Spinal cord (tissue), 10 donors: ENCODE results near the gene BCR. TPM values are rescaled to one million over a fixed set of nuclear protein-coding genes. Genes with fewer than 3 reads are reported as not detected.

ENCODE experiments used
- DNase-seq, 6 donors: peaks; one replicate each; pipeline versions ENCODE4 v3.0.0 to v3.0.0-alpha.2; 2013 to 2015; ENCODE audit warnings: low spot score in 6 of 6, low read depth in 4 of 6
- H3K27ac ChIP-seq: one replicate; pipeline ENCODE4 v1.5.1; 2013; ENCODE audit warnings: low read depth, low read length, control low read depth
- H3K27me3 ChIP-seq: one replicate; pipeline ENCODE4 v1.6.1; 2013; ENCODE audit warnings: low read length; ENCODE audit not compliant: control insufficient read depth, insufficient read depth
- H3K36me3 ChIP-seq: one replicate; pipeline ENCODE4 v1.6.1; 2013; ENCODE audit warnings: low read length; ENCODE audit not compliant: control insufficient read depth, insufficient read depth
- H3K4me1 ChIP-seq: one replicate; pipeline ENCODE4 v1.6.1; 2013; ENCODE audit warnings: low read length; ENCODE audit not compliant: control insufficient read depth, insufficient read depth
- H3K4me3 ChIP-seq: one replicate; pipeline ENCODE4 v1.5.1; 2013; ENCODE audit warnings: low read depth, low read length, control low read depth
- H3K9me3 ChIP-seq: one replicate; pipeline ENCODE4 v1.6.1; 2013; ENCODE audit warnings: low read length; ENCODE audit not compliant: control insufficient read depth, insufficient read depth
- WGBS: methylation state at CpG from one replicate; pipeline ENCODE4 v1.1.5; 2013; ENCODE audit warnings: missing lambda C conversion rate; ENCODE audit not compliant: insufficient coverage; 5-methylcytosine and 5-hydroxymethylcytosine counted together
- polyA plus RNA-seq, 2 donors: library from polyadenylated mRNA; unstranded; fragments of 120-200 nt; gene quantifications; one replicate each; pipeline ENCODE4 v1.2.1, GENCODE V29; 2013; ENCODE audit not compliant: insufficient read length in 2 of 2
- total RNA-seq, 2 donors: library from RNA; depleted of rRNA in 1 of 2; stranded (reverse); fragments of 120-200 nt in 1 of 2; fragments of >200 nt in 1 of 2; gene quantifications; one replicate each; pipeline versions ENCODE4 v1.2.3 to v1.2.4, GENCODE V29; 2013 to 2014
- donor health status: healthy.

BCR gene
- total and polyA plus RNA-seq, 4 donors: 30.4 to 88.1 (median 69.6) TPM

DNA sequence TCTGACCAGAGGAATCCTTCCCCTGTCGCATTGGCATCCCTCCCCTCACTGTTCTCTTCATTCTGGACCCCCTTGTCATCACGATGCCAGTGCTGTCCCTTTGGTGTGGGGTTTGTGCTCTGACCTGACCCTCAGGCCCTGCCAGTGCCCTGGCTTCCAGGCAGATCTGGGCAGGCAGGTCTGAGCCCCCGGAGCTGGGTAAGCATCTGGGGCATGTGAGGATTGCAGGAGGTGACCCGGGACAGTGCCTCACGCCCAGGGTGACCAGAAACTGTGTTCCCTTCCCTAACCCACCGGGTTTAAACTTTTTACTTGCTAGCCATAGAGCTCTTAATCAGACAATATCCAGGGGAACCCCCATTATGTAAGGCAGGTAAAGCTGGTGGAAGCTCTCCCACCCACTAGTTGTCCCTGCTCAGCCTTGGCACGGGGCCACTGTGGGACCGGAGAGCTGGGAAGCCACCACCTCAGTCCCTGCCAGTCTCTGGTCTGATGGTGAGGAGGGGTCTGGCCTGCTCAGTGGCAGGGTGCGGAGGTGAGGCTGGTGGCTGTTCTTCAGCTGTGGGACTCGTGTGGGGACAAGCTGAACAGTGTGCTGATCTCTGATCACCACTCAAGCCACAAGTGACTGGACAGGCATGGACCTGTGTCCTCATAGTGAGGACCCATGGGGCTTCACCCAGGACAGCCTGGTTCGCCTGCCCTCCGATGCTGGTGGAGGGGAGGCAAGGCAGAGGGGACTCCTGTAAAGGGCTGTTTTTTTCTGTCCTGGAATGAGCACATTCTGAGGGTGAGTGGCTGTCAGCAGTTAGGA, 38.0 kb downstream of the BCR start:
- Histone ChIP-seq H3K9me3 (no peaks in the 10 kb centered on the region), H3K27me3 (no peaks in the 10 kb centered on the region), H3K4me3 (no peak overlapping the region), H3K27ac (no peak overlapping the region), H3K36me3 (peaks cover 3% of the 10 kb centered on the region), H3K4me1 (peaks cover 58% of the 10 kb centered on the region)
- DNase-seq: no peak
- WGBS: 69% methylated on average over 6 of the region's 12 CpGs

DNA sequence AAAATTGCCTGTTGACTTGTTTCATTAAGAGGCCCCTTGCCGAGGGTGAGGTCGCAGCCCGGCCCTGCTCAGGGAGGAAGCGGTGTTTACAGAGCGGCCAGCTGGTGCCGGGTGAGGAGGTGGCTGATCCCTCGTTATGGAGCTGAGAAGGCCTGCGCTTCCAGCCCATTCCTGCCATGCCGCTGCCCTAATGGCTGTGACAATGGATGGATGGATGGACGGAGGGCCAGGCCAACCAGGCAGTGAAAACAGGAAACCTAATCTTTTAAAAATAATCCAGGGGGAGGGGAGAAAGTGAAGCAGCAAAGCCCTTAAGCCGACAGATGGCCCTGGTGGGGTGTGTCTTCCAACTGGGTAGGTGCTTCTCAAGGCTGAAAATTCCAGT, 38.5 kb downstream of the BCR start:
- H3K36me3 ChIP-seq: peaks cover 3% of the 10 kb centered on the region
- peak in 2 of 6 donors; percentile 47 to 61 for DNase-seq
- H3K4me3 ChIP-seq: no peak overlapping the region
- H3K27ac ChIP-seq: no peak overlapping the region
- no peaks in the 10 kb centered on the region for H3K9me3 ChIP-seq
- 21% methylated on average over 11 of the region's 11 CpGs for WGBS
- peaks cover 60% of the 10 kb centered on the region for H3K4me1 ChIP-seq
- H3K27me3 ChIP-seq: no peaks in the 10 kb centered on the region

DNA sequence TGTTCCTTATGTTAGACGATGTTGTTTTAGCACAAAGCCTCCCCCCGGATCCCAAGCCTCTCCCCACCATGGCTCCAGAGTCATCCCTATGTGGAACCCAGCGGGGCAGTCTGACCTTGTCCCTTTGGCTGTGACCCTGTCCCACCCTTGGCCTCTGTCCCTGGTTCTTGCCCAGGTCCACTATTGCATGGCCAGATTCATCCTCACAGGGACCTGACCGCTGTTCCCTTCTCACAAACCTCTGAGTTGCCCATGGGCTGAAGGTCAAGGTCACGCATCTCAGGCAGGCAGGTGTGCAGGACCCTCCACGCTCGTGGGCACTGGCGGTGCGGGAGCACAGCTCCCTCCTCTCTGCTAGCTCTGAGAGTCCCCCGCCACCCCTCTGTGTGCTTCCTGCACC, 39.0 kb downstream of the BCR start:
- Histone ChIP-seq H3K4me1 (peaks cover 62% of the 10 kb centered on the region), H3K4me3 (no peak overlapping the region), H3K9me3 (no peaks in the 10 kb centered on the region), H3K27ac (no peak overlapping the region), H3K36me3 (peaks cover 3% of the 10 kb centered on the region), H3K27me3 (no peaks in the 10 kb centered on the region)
- no peak for DNase-seq
- 77% methylated on average over 9 of the region's 10 CpGs for WGBS

DNA sequence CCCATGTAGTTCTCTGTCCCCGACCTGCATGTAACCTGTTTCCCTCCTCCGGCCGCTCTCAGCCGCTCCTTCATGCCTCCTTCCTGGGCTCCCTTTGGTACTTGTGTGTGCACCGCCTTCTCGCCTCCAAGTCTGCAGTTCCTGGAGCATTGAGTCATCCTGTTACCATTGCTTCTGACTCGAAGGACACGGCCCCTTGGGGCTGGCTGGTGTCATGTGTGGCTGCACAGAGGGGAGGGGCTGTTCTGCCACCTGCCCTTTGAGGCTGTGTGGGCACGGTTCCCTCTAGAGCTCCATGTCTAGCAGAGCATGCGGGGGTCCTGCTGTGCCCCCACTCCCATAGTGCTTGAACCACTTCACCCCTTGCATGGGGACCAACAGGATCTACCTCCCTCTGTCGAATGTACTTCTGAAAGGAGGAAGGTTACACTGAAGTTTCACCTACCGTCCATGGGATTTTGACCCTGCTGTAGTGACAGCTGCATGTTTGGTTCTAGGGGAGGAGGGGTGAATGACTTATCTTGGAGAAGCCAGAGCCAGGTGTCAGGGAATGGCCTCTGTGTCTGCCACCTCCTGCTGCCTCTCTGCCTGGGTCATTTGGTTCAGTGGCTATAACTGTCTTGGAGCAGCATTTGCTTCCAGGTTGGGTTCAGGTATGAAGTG, 39.6 kb downstream of the BCR start:
- H3K27me3 ChIP-seq: no peaks in the 10 kb centered on the region
- H3K36me3 ChIP-seq: peaks cover 3% of the 10 kb centered on the region
- WGBS: 70% methylated on average over 7 of the region's 12 CpGs
- H3K9me3 ChIP-seq: no peaks in the 10 kb centered on the region
- no peak overlapping the region for H3K27ac ChIP-seq
- H3K4me1 ChIP-seq: peaks cover 67% of the 10 kb centered on the region
- H3K4me3 ChIP-seq: no peak overlapping the region
- no peak for DNase-seq

DNA sequence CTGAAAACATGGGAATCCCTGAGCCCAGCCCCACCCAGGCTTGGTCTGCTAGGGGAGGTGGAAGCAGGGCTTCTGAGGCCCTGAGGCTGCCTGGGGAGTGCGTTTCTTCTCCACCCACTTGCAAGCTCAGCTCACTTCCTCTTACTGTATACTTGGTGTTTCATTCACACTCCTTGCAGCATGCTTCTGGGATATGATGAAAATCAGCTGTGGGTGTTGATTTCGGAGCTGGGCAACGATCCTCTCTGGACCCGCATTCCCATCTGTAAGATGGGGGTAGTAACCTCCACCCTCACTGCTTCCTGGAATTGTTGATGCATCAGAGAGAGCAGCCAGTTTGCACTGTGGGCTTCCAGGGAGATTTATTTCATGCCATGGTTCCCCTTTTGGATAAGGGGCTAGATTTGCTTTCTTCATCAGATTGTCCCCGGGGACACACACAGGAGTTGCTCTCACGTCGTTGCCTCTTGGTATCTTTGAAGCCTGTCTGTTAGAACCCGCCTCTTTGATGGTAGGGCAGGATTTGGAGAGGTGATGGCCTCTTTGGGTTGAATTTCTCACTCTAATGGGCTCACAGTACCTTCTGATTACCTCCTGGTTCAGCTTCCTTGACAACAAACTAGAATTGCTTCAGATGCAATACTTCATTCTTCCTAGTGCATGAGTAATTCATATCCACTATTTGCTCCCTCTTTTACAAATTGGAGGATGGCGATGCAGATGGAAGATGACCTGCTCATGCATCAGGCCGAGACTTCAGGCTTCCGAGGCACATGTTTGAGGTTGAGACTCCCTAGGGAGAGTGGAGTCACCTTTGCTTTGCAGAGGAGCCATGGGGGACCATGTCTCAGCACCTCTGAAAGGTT, 40.4 kb downstream of the BCR start:
- WGBS: 79% methylated on average over 5 of the region's 11 CpGs
- no peak overlapping the region for H3K27ac ChIP-seq
- H3K27me3 ChIP-seq: no peaks in the 10 kb centered on the region
- H3K4me3 ChIP-seq: no peak overlapping the region
- peaks cover 3% of the 10 kb centered on the region for H3K36me3 ChIP-seq
- H3K9me3 ChIP-seq: no peaks in the 10 kb centered on the region
- peaks cover 75% of the 10 kb centered on the region for H3K4me1 ChIP-seq
- no peak for DNase-seq

DNA sequence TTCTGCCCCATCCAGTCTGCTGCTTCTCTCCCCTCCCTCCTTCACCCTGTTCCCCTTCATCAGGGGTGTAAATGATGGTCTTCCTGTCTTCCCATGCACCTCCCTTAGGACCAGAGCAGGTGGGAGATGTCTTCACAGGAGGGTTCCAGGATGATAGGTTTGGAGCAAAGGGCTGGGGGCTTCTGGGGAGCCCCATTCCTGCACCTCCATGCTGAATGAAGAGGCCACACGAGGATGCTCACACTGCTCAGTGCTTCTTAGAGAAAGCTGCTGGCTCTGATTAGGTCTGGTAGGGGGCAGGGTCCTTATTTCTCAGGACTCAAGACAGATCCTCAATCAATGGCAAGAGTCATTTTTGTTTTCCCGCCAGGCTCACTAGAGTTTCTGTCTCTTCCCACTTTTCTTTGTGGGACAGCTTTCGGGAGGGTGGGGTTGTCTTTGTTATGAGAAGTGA, 41.1 kb downstream of the BCR start:
- peaks cover 3% of the 10 kb centered on the region for H3K36me3 ChIP-seq
- no peak overlapping the region for H3K27ac ChIP-seq
- 100% methylated on average over 1 of the region's 3 CpGs for WGBS
- no peak overlapping the region for H3K4me3 ChIP-seq
- H3K4me1 ChIP-seq: peaks cover 78% of the 10 kb centered on the region
- no peaks in the 10 kb centered on the region for H3K27me3 ChIP-seq
- no peak for DNase-seq
- H3K9me3 ChIP-seq: no peaks in the 10 kb centered on the region

GRCh38 chr22:23222033-23222792, 41.9 kb downstream of the BCR start:
- H3K4me1 ChIP-seq: peaks cover 79% of the 10 kb centered on the region
- no peak overlapping the region for H3K27ac ChIP-seq
- WGBS: 93% methylated on average over 11 of the region's 11 CpGs
- no peaks in the 10 kb centered on the region for H3K27me3 ChIP-seq
- H3K4me3 ChIP-seq: no peak overlapping the region
- DNase-seq: no peak
- peaks cover 3% of the 10 kb centered on the region for H3K36me3 ChIP-seq
- H3K9me3 ChIP-seq: no peaks in the 10 kb centered on the region

DNA sequence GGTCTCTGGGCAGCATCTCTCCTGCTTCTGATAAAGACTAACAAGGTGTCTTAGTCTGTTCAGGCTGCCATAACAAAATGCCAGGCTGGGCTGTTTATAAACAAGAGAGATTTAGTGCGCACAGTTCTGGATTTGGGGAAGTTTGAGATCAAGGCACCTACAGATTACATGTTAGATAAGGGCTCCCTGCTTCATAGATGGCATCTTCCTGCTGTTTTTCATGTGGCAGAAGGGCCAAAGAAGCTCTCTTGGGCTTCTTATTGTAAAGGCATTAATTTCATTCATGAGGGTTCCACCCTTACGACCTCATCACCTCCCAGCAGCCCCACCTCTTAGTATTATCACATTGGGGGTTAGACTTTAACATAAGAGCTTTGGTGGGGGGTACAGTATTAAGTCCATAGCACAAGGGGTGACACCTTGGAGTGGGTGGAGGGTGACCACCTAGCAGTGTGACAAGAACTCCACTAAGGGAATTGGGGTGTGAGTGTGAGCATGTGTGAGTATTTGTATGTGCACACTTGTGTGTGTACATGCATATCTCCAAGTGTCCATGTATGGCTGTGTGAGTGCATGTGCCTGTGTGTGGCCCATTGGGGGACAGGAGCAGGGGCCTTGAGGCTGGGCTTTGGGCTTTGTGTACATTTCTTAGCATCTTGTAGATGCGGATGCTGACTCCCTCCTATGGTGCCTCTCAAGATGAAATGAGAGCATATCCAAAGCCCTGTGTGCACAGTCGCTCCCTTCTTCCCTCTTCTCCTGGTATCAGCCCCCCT, 42.7 kb downstream of the BCR start:
- H3K27ac ChIP-seq: no peak overlapping the region
- peaks cover 2% of the 10 kb centered on the region for H3K9me3 ChIP-seq
- DNase-seq: no peak
- WGBS: 71% methylated on average over 3 of the region's 4 CpGs
- H3K27me3 ChIP-seq: no peaks in the 10 kb centered on the region
- peaks cover 3% of the 10 kb centered on the region for H3K36me3 ChIP-seq
- no peak overlapping the region for H3K4me3 ChIP-seq
- peaks cover 71% of the 10 kb centered on the region for H3K4me1 ChIP-seq
